CD14-positive monocyte (primary cell): ENCODE data around the gene TMEM134. TPM values are rescaled to one million over a fixed set of nuclear protein-coding genes. Genes with fewer than 3 reads are reported as not detected.
"Not testable (repeated sequence)": the region's sequence is repeated elsewhere in the genome, so short reads cannot be mapped to it uniquely, and the experiment has no call there.

Experiments
- DNase-seq, 3 donors: peaks; one replicate each; pipeline ENCODE4 v3.0.0-alpha.2; 2011 to 2022
- H2AFZ ChIP-seq: 2 replicates; pipeline ENCODE4 v1.6.0; 2012; ENCODE audit warnings: mild to moderate bottlenecking, low read depth, low read length, inconsistent platforms; ENCODE audit not compliant: insufficient read depth, poor library complexity, severe bottlenecking
- H3K27ac ChIP-seq, 2 donors: 1 replicate in 1 of 2; 2 replicates in 1 of 2; pipeline ENCODE4 v1.5.1; 2012 to 2013; ENCODE audit warnings: low read length in 2 of 2, control low read depth in 1 of 2, inconsistent platforms in 1 of 2, low read depth in 1 of 2, mild to moderate bottlenecking in 1 of 2
- H3K27me3 ChIP-seq, 2 donors: one replicate each; pipeline versions ENCODE4 v1.6.0 to v1.6.1; 2011 to 2013; ENCODE audit warnings: low read length in 2 of 2; ENCODE audit not compliant: control insufficient read depth in 2 of 2, insufficient read depth in 2 of 2
- H3K36me3 ChIP-seq, 2 donors: replicated peaks in 1 of 2; 1 replicate in 1 of 2; 2 replicates in 1 of 2; pipeline versions ENCODE4 v1.5.1 to v1.6.1; 2012 to 2013; ENCODE audit warnings: low read length in 2 of 2, control low read depth in 1 of 2, inconsistent platforms in 1 of 2, mild to moderate bottlenecking in 1 of 2; ENCODE audit not compliant: insufficient read depth in 2 of 2, control insufficient read depth in 1 of 2
- H3K4me1 ChIP-seq, 2 donors: 1 replicate in 1 of 2; 2 replicates in 1 of 2; pipeline versions ENCODE4 v1.5.1 to v1.6.1; 2012 to 2013; ENCODE audit warnings: low read length in 2 of 2, control low read depth in 1 of 2, inconsistent platforms in 1 of 2, mild to moderate bottlenecking in 1 of 2, moderate library complexity in 1 of 2; ENCODE audit not compliant: insufficient read depth in 2 of 2, control insufficient read depth in 1 of 2
- H3K4me2 ChIP-seq: replicated peaks from 2 replicates; pipeline ENCODE3; 2012; ENCODE audit warnings: low read length, moderate library complexity, mild to moderate bottlenecking; ENCODE audit not compliant: poor library complexity, severe bottlenecking; ENCODE audit errors: extremely low read depth
- H3K4me3 ChIP-seq, 3 experiments: fragments of 200-600 bp in 1 of 3; sonication (generic) in 1 of 3; replicated peaks in 1 of 3; 1 replicate in 2 of 3; 2 replicates in 1 of 3; pipeline ENCODE4 v1.5.1; 2011 to 2013; ENCODE audit warnings: low read length in 3 of 3, mild to moderate bottlenecking in 3 of 3, control low read depth in 2 of 3, low read depth in 2 of 3, inconsistent platforms in 1 of 3, moderate library complexity in 1 of 3
- H3K79me2 ChIP-seq: 2 replicates; pipeline ENCODE4 v1.6.0; 2012; ENCODE audit warnings: mild to moderate bottlenecking, control low read depth, inconsistent platforms, low read length, moderate library complexity; ENCODE audit not compliant: insufficient read depth
- H3K9ac ChIP-seq: 2 replicates; pipeline ENCODE4 v1.6.0; 2017; ENCODE audit warnings: low read length, mild to moderate bottlenecking; ENCODE audit not compliant: insufficient read depth, poor library complexity, severe bottlenecking
- H3K9me3 ChIP-seq, 2 donors: replicated peaks in 1 of 2; 1 replicate in 1 of 2; 2 replicates in 1 of 2; pipeline versions ENCODE4 v1.5.1 to v1.6.1; 2012 to 2013; ENCODE audit warnings: low read length in 2 of 2, control low read depth in 1 of 2; ENCODE audit not compliant: control insufficient read depth in 1 of 2, insufficient read depth in 1 of 2
- H4K20me1 ChIP-seq: 2 replicates; pipeline ENCODE4 v1.6.0; 2012; ENCODE audit warnings: mild to moderate bottlenecking, low read length, control low read depth, moderate library complexity; ENCODE audit not compliant: insufficient read depth
- H3K27ac Mint-ChIP-seq, 7 donors: one replicate each; pipeline ENCODE4 v1.8.0; 2020; ENCODE audit warnings: mild to moderate bottlenecking in 7 of 7, mixed read lengths in 7 of 7, moderate library complexity in 6 of 7, inconsistent platforms in 2 of 7
- H3K27me3 Mint-ChIP-seq, 3 donors: one replicate each; pipeline ENCODE4 v1.8.0; 2021 to 2022; ENCODE audit warnings: low read depth in 3 of 3, mild to moderate bottlenecking in 3 of 3, mixed read lengths in 3 of 3, moderate library complexity in 3 of 3, inconsistent platforms in 1 of 3
- H3K36me3 Mint-ChIP-seq, 2 donors: one replicate each; pipeline ENCODE4 v1.8.0; 2020; ENCODE audit warnings: mixed read lengths in 2 of 2, inconsistent platforms in 1 of 2, mild to moderate bottlenecking in 1 of 2
- H3K4me1 Mint-ChIP-seq: one replicate; pipeline ENCODE4 v1.8.0; 2020; ENCODE audit warnings: mild to moderate bottlenecking, mixed read lengths
- H3K4me3 Mint-ChIP-seq, 2 donors: one replicate each; pipeline ENCODE4 v1.8.0; 2020; ENCODE audit warnings: mild to moderate bottlenecking in 2 of 2, mixed read lengths in 2 of 2, moderate library complexity in 1 of 2
- H3K9me3 Mint-ChIP-seq, 7 donors: one replicate each; pipeline ENCODE4 v1.8.0; 2020 to 2022; ENCODE audit warnings: mixed read lengths in 7 of 7, mild to moderate bottlenecking in 6 of 7, moderate library complexity in 6 of 7, inconsistent platforms in 2 of 7
- CTCF ChIP-seq: fragments of 200-600 bp; IDR thresholded peaks from one replicate; pipeline ENCODE4 v1.8.0; 2022; ENCODE audit warnings: antibody characterized with exemption, mild to moderate bottlenecking
- WGBS: methylation state at CpG from one replicate; pipeline ENCODE4 v1.1.5; 2013; ENCODE audit warnings: missing lambda C conversion rate; ENCODE audit not compliant: insufficient coverage; 5-methylcytosine and 5-hydroxymethylcytosine counted together
- intact Hi-C, 2 donors: fragments of 100-400 bp; cut with micrococcal nuclease; formaldehyde crosslinking; loops; one replicate each; pipeline versions ENCODE4 v1.15.0 to v1.15.1; 2023
- polyA plus RNA-seq, 3 donors: library from polyadenylated mRNA; depleted of rRNA in 1 of 3; unstranded in 2 of 3; stranded (reverse) in 1 of 3; fragments of 300-500 nt in 2 of 3; fragments of >200 nt in 1 of 3; fragmentation: Illumina TruSeq in 2 of 3; gene quantifications; 1 replicate in 2 of 3; 2 replicates in 1 of 3; pipeline ENCODE4 v1.2.3, GENCODE V29; 2012 to 2021

The TMEM134 gene
- polyA plus RNA-seq, 3 donors, result 67.4 to 104 (median 76.8) TPM

DNA sequence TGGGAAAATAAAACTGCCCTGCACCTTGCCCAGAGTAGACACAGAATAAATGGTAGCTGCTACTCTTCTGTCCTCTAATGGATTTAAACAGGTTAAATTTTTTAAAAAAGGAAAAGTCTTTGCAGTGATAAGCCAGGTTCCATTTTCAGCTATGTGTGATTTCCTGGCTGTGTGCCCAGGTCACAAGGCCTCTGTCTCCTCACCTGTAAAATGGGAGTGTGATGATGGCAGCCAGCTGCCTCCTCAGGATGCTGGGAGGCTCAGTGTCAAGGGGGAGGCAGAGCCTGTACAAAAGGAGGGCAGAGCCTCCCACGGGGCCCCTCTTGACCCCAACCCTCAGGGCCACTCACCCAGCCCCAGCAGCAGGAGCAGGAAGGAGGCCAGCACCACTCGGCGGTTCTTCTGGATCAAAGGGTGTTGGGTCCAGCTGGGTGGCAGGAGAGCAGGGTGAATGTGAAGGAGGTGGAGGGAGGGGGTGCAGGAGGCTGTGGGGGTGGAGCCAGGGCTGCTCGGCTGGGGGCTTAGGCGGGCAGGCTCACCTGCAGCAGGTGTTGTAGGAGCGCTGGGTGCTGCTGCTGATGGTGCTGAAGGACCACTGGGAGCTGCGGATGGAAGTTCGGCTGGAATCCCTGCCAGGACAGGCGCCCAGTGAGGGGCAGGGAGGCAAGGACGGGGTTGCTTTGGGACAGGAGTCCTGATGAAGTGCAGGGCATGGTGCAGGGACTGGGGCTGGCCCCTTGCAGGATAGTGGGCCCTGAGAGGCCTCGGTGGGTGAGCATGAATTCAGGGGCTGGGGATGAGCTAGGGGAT is 1.9 kb downstream of the TMEM134 start:
- peaks cover 7% of the 10 kb centered on the region for H3K79me2 ChIP-seq
- no peaks in the 10 kb centered on the region for H4K20me1 ChIP-seq
- no peak overlapping the region for H2AFZ ChIP-seq
- H3K9ac ChIP-seq, result no peak overlapping the region
- intact Hi-C loops, result loop anchor here in 1 of 2 donors (5.0 kb wide), 3 partner anchors 35 to 65 kb away; partner anchors contain the start of genes PPP1CA, RPS6KB2 and TBC1D10C
- peak overlapping the region in 2 of 7 donors; percentile 36 to 41 for H3K27ac Mint-ChIP-seq
- 91% methylated on average over 10 of the region's 11 CpGs for WGBS
- TF ChIP-seq CTCF, result no peak
- H3K27ac ChIP-seq, result no peak overlapping the region
- H3K9me3 Mint-ChIP-seq, result peaks cover 0 to 2% (median 0%) of the 10 kb centered on the region in 7 donors
- no peak overlapping the region for H3K4me3 ChIP-seq
- peaks cover 32 to 52% of the 10 kb centered on the region in 2 donors for H3K4me1 ChIP-seq
- no peaks in the 10 kb centered on the region for H3K36me3 ChIP-seq
- peaks cover 33% of the 10 kb centered on the region for H3K4me1 Mint-ChIP-seq
- H3K27me3 Mint-ChIP-seq, result peaks cover 0 to 10% (median 3%) of the 10 kb centered on the region in 3 donors
- no peak overlapping the region for H3K4me2 ChIP-seq
- H3K4me3 Mint-ChIP-seq, result no peak overlapping the region
- no peak for DNase-seq
- H3K27me3 ChIP-seq, result no peaks in the 10 kb centered on the region
- H3K36me3 Mint-ChIP-seq, result peaks cover 0 to 2% of the 10 kb centered on the region in 2 donors
- no peaks in the 10 kb centered on the region for H3K9me3 ChIP-seq

DNA sequence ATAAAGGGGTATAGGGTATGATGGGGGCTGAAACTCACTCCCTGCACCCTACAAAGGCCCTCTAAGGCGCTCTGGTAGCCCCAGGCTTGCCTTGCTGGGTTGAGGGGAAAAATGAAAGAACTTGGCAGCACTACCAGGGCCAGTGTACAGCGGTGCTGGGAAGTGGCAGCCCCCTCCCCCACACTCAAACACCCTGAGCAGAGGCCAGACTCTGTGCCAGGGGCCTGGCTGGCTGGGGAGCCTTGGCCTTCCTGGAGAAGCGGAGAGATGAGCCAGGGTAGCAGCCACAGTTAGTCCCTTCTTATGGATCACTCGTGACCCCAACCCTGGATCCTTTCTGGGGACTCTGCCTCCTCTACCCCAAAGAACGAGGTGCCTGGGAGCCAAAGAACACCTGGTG is 2.7 kb downstream of the TMEM134 start:
- H3K4me1 Mint-ChIP-seq, result peaks cover 33% of the 10 kb centered on the region
- Histone ChIP-seq H4K20me1 (no peaks in the 10 kb centered on the region), H3K9ac (no peak overlapping the region), H3K4me1 (peaks cover 32 to 52% of the 10 kb centered on the region in 2 donors), H3K27me3 (no peaks in the 10 kb centered on the region), H3K36me3 (no peaks in the 10 kb centered on the region), H3K27ac (no peak overlapping the region), H3K4me3 (no peak overlapping the region), H3K4me2 (no peak overlapping the region), H2AFZ (no peak overlapping the region), H3K9me3 (no peaks in the 10 kb centered on the region), H3K79me2 (peaks cover 7% of the 10 kb centered on the region)
- no peak for DNase-seq
- H3K4me3 Mint-ChIP-seq, result no peak overlapping the region
- 89% methylated on average over 3 of the region's 5 CpGs for WGBS
- H3K36me3 Mint-ChIP-seq, result peaks cover 0 to 2% of the 10 kb centered on the region in 2 donors
- no peak for TF ChIP-seq CTCF
- no peak overlapping the region for H3K27ac Mint-ChIP-seq
- peaks cover 0 to 2% (median 0%) of the 10 kb centered on the region in 7 donors for H3K9me3 Mint-ChIP-seq
- peaks cover 0 to 10% (median 3%) of the 10 kb centered on the region in 3 donors for H3K27me3 Mint-ChIP-seq
- intact Hi-C loops, result loop anchor here in 1 of 2 donors (5.0 kb wide), 3 partner anchors 36 to 64 kb away; partner anchors contain the start of genes PPP1CA, RPS6KB2 and TBC1D10C

GRCh38 chr11:67465530-67465929 is 3.5 kb downstream of the TMEM134 start:
- not testable (repeated sequence) for H3K9me3 ChIP-seq, H3K36me3 Mint-ChIP-seq, H3K79me2 ChIP-seq, DNase-seq, H3K27me3 ChIP-seq, H3K36me3 ChIP-seq, H3K9me3 Mint-ChIP-seq, H4K20me1 ChIP-seq
- H2AFZ ChIP-seq, result peak overlapping the region; percentile 86
- Mint-ChIP-seq H3K4me3 (peak overlapping the region in 1 of 2 donors; percentile 86), H3K27ac (peak overlapping the region in 5 of 7 donors; percentile 70 to 98 (median 94)), H3K27me3 (peaks cover 2 to 13% (median 4%) of the 10 kb centered on the region in 3 donors), H3K4me1 (peaks cover 33% of the 10 kb centered on the region)
- H3K4me1 ChIP-seq, result peaks cover 32 to 52% of the 10 kb centered on the region in 2 donors
- intact Hi-C loops, result loop anchor here (2.0 to 5.0 kb wide), 4 partner anchors 37 to 63 kb away; partner anchors contain the start of genes RPS6KB2 (in 2 of the 2), PPP1CA (in 1 of the 2) and TBC1D10C (in 1 of the 2)
- peak overlapping the region; percentile 87 for H3K9ac ChIP-seq
- peak overlapping the region in 1 of 3 experiments; percentile 85 for H3K4me3 ChIP-seq
- H3K27ac ChIP-seq, result peak overlapping the region in 1 of 2 donors; percentile 87
- peak overlapping the region; percentile 97 for H3K4me2 ChIP-seq
- no CpG with 5 or more reads among the region's 2 CpGs for WGBS
